GM23338 (cell line): ENCODE results near the gene ASAH2. TPM values are rescaled to one million over a fixed set of nuclear protein-coding genes. Genes with fewer than 3 reads are reported as not detected.
A peak's percentile ranks its signal among the peaks of the same experiment; 100 is the strongest.
"Not testable (repeated sequence)": the region's sequence is repeated elsewhere in the genome, so short reads cannot be mapped to it uniquely, and the experiment has no call there.

Source experiments
- ATAC-seq: fragments of 200-7000 bp; cut with Tn5 transposase; 3 replicates; pipeline ENCODE4 v1.9.1; 2020
- DNase-seq: peaks from one replicate; pipeline ENCODE4 v3.0.0-alpha.2; 2015; ENCODE audit warnings: low spot score
- H2AFZ ChIP-seq: fragments of 200-600 bp; sonication (generic); 2 replicates; pipeline ENCODE4 v1.8.0; 2016; ENCODE audit warnings: antibody characterized with exemption, mild to moderate bottlenecking, moderate library complexity
- H3F3A ChIP-seq: fragments of 200-600 bp; sonication (generic); replicated peaks from 2 replicates; pipeline ENCODE4 v1.8.0; 2017; ENCODE audit warnings: antibody characterized with exemption, mixed run types, low read depth
- H3K27ac ChIP-seq: fragments of 200-600 bp; sonication (generic); 2 replicates; pipeline ENCODE4 v1.6.1; 2016; ENCODE audit warnings: low read depth
- H3K27me3 ChIP-seq: fragments of 200-600 bp; sonication (generic); 2 replicates; pipeline ENCODE4 v1.8.0; 2016; ENCODE audit warnings: mild to moderate bottlenecking, mixed run types, moderate library complexity; ENCODE audit not compliant: insufficient read depth
- H3K36me3 ChIP-seq: fragments of 200-600 bp; sonication (generic); 2 replicates; pipeline ENCODE4 v1.8.0; 2016; ENCODE audit warnings: mild to moderate bottlenecking; ENCODE audit not compliant: insufficient read depth
- H3K4me1 ChIP-seq: fragments of 200-600 bp; sonication (generic); 2 replicates; pipeline ENCODE4 v1.8.0; 2016; ENCODE audit warnings: mild to moderate bottlenecking, moderate library complexity; ENCODE audit not compliant: insufficient read depth
- H3K4me2 ChIP-seq: fragments of 200-600 bp; sonication (generic); 2 replicates; pipeline ENCODE4 v1.7.1; 2017; ENCODE audit warnings: mixed run types
- H3K4me3 ChIP-seq: fragments of 200-600 bp; sonication (generic); 2 replicates; pipeline ENCODE4 v1.6.1; 2016; ENCODE audit warnings: mixed run types
- H3K79me2 ChIP-seq: fragments of 200-600 bp; sonication (generic); replicated peaks from 2 replicates; pipeline ENCODE4 v1.8.0; 2017; ENCODE audit warnings: mild to moderate bottlenecking; ENCODE audit not compliant: insufficient read depth
- H3K9me2 ChIP-seq: fragments of 200-600 bp; sonication (generic); 2 replicates; pipeline ENCODE4 v1.8.0; 2017; ENCODE audit not compliant: insufficient read depth
- H4K20me1 ChIP-seq: fragments of 200-600 bp; sonication (generic); replicated peaks from 2 replicates; pipeline ENCODE4 v1.8.0; 2017; ENCODE audit warnings: mild to moderate bottlenecking; ENCODE audit not compliant: insufficient read depth
- H3K27ac Mint-ChIP-seq: 2 replicates; pipeline ENCODE4 v1.8.0; 2020; ENCODE audit warnings: inconsistent platforms, mild to moderate bottlenecking, moderate library complexity, mixed read lengths
- H3K27me3 Mint-ChIP-seq: 3 replicates; pipeline ENCODE4 v1.8.0; 2022; ENCODE audit warnings: low read depth, mild to moderate bottlenecking, moderate library complexity, mixed read lengths, inconsistent platforms; ENCODE audit not compliant: insufficient read depth, poor library complexity
- H3K36me3 Mint-ChIP-seq: 3 replicates; pipeline ENCODE4 v1.8.0; 2021; ENCODE audit warnings: low read depth, mild to moderate bottlenecking, inconsistent platforms, moderate library complexity, mixed read lengths
- H3K4me1 Mint-ChIP-seq: 3 replicates; pipeline ENCODE4 v1.8.0; 2020; ENCODE audit warnings: mild to moderate bottlenecking, inconsistent platforms, mixed read lengths
- H3K4me3 Mint-ChIP-seq: 3 replicates; pipeline ENCODE4 v1.8.0; 2021; ENCODE audit warnings: moderate library complexity, mild to moderate bottlenecking, inconsistent platforms, mixed read lengths
- H3K9me3 Mint-ChIP-seq: 3 replicates; pipeline ENCODE4 v1.8.0; 2020; ENCODE audit warnings: moderate library complexity, mild to moderate bottlenecking, inconsistent platforms, mixed read lengths
- EZH2 ChIP-seq: fragments of 200-600 bp; sonication (generic); IDR thresholded peaks from one replicate; pipeline ENCODE4 v1.8.0; 2017; ENCODE audit warnings: antibody characterized with exemption, mild to moderate bottlenecking, low read depth; ENCODE audit not compliant: unreplicated experiment
- EZH2phosphoT487 ChIP-seq: fragments of 200-600 bp; sonication (generic); IDR thresholded peaks from one replicate; pipeline ENCODE4 v1.8.1; 2018; ENCODE audit warnings: antibody characterized with exemption; ENCODE audit not compliant: unreplicated experiment
- JUNB ChIP-seq: IDR thresholded peaks from one replicate; pipeline ENCODE4 v1.6.1; 2016; ENCODE audit warnings: antibody characterized with exemption; ENCODE audit not compliant: unreplicated experiment
- NANOG ChIP-seq: IDR thresholded peaks from 2 replicates; pipeline ENCODE4 v1.6.1; 2016; ENCODE audit warnings: antibody characterized with exemption, borderline replicate concordance
- ZNF114 ChIP-seq: fragments of 250-450 bp; sonication (Bioruptor Pico); IDR thresholded peaks from 2 replicates; pipeline ENCODE4 v1.5.0; 2020; ENCODE audit warnings: mild to moderate bottlenecking, moderate library complexity
- ZNF331 ChIP-seq: fragments of 250-450 bp; sonication (Bioruptor Pico); IDR thresholded peaks from 2 replicates; pipeline ENCODE4 v1.5.0; 2020; ENCODE audit warnings: low read depth, mild to moderate bottlenecking, moderate library complexity
- polyA plus RNA-seq: library from polyadenylated mRNA; unstranded; fragments of >200 nt; fragmentation: Nextera tagmentation; extraction: Ambion mirVana; gene quantifications from 2 replicates; pipeline ENCODE4 v1.2.1, GENCODE V29; 2016
- total RNA-seq: library from RNA; depleted of rRNA; stranded (reverse); fragments of >200 nt; shearing (Covaris generic); gene quantifications from 2 replicates; pipeline ENCODE4 v1.2.3, GENCODE V29; 2014
- TF ChIP-seq, protein P1 (sequence below), 2 experiments: fragments of 200-600 bp in 1 of 2; sonication (generic) in 1 of 2; conservative IDR thresholded peaks; 2 replicates each; pipeline versions ENCODE4 v1.5.1 to v1.6.1; 2016 to 2017; ENCODE audit warnings: antibody characterized with exemption in 2 of 2, low read depth in 2 of 2, mild to moderate bottlenecking in 2 of 2, moderate library complexity in 1 of 2

Gene ASAH2
- total and polyA plus RNA-seq, 2 experiments from 2014 or later = 0.17 to 0.92 TPM

DNA sequence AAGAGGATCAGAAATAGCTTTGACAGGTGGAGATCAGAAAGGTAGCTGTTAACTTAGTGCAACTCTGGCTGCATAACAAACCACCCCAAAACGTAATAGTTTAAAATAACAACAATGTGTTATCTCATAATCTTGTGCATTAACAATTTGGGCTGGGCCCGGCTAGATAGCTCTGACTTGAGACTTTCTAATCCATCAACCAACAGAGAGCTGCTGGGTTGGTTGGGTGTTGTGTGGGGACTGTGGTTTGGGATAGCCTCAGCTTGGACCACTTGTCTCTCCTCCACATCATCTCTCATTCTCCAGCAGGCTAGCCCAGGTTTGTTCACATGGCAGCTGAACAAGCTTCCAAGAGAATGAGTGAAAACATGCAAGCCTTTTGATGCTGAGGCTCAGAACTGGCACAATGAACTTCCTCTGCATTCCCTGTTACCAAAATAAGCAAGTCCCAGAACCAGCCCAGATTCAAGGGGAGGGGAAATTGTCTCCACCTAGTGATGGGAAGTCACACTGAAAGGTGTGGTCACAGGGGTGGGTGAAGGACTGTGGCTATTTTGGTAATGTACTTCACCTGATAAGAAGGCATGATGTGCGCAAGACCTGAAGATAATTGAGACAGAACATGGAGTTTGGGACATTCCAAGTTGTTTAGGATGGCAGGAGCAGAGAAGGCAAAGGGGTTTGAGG, 20.4 kb upstream of the ASAH2 start:
- Histone ChIP-seq H3F3A (no peaks in the 10 kb centered on the region), H3K79me2 (no peaks in the 10 kb centered on the region), H3K4me2 (no peak overlapping the region), H3K27ac (no peak overlapping the region), H3K36me3 (no peaks in the 10 kb centered on the region), H3K4me1 (no peaks in the 10 kb centered on the region), H2AFZ (no peak overlapping the region), H4K20me1 (no peaks in the 10 kb centered on the region), H3K27me3 (no peaks in the 10 kb centered on the region), H3K4me3 (no peak overlapping the region), H3K9me2 (no peaks in the 10 kb centered on the region)
- peak; percentile 34; the same call in 2 of the 3 replicates for ATAC-seq
- TF ChIP-seq ZNF114 (CRISPR knock-in tag) (no peak), EZH2phosphoT487 (no peak), ZNF331 (CRISPR knock-in tag) (no peak), EZH2 (no peak), NANOG (no peak), JUNB (no peak)
- TF ChIP-seq, protein P1, sequence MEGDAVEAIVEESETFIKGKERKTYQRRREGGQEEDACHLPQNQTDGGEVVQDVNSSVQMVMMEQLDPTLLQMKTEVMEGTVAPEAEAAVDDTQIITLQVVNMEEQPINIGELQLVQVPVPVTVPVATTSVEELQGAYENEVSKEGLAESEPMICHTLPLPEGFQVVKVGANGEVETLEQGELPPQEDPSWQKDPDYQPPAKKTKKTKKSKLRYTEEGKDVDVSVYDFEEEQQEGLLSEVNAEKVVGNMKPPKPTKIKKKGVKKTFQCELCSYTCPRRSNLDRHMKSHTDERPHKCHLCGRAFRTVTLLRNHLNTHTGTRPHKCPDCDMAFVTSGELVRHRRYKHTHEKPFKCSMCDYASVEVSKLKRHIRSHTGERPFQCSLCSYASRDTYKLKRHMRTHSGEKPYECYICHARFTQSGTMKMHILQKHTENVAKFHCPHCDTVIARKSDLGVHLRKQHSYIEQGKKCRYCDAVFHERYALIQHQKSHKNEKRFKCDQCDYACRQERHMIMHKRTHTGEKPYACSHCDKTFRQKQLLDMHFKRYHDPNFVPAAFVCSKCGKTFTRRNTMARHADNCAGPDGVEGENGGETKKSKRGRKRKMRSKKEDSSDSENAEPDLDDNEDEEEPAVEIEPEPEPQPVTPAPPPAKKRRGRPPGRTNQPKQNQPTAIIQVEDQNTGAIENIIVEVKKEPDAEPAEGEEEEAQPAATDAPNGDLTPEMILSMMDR (conservative IDR thresholded peaks at IDR 0.05; ENCODE audit: low read depth in 2 of 2) = peak; percentile 37 to 53; a peak in 3 of 4 replicates
- Mint-ChIP-seq H3K27ac (no peak overlapping the region), H3K36me3 (no peaks in the 10 kb centered on the region), H3K4me3 (no peak overlapping the region), H3K9me3 (no peaks in the 10 kb centered on the region; the same call in 2 of the 3 replicates), H3K4me1 (no peaks in the 10 kb centered on the region), H3K27me3 (no peaks in the 10 kb centered on the region)
- DNase-seq = peak; percentile 32

DNA sequence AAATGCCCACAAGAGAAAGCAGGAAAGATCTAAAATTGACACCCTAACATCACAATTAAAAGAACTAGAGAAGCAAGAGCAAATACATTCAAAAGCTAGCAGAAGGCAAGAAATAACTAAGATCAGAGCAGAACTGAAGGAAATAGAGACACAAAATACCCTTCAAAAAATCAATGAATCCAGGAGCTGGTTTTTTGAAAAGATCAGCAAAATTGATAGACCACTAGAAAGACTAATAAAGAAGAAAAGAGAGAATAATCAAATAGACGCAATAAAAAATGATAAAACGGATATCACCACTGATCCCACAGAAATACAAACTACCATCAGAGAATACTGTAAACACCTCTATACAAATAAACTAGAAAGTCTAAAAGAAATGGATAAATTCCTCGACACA, 16.6 kb upstream of the ASAH2 start:
- H3K4me3 ChIP-seq, H3K27ac Mint-ChIP-seq, H3K4me2 ChIP-seq, DNase-seq, H3K4me1 ChIP-seq, H3K4me3 Mint-ChIP-seq, H3K36me3 ChIP-seq, H3K9me2 ChIP-seq, ATAC-seq, H3K27me3 Mint-ChIP-seq, H3K36me3 Mint-ChIP-seq, H2AFZ ChIP-seq, H3F3A ChIP-seq, H4K20me1 ChIP-seq, H3K79me2 ChIP-seq, H3K27ac ChIP-seq, H3K27me3 ChIP-seq, H3K4me1 Mint-ChIP-seq: not testable (repeated sequence)
- H3K9me3 Mint-ChIP-seq = peaks cover 10% of the 10 kb centered on the region

DNA sequence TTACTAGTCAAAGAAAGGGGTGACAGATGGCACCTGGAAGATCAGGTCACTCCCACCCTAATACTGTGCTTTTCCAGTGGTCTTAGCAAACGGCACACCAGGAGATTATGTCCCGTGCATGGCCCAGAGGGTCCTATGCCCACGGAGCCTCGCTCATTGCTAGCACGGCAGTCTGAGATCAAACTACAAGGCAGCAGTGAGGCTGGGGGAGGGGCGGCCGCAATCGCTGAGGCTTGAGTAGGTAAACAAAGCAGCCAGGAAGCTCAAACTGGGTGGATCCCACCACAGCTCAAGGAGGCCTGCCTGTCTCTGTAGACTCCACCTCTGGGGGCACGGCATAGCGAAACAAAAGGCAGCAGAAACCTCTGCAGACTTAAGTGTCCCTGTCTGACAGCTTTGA, 11.3 kb upstream of the ASAH2 start:
- not testable (repeated sequence) for H3K27me3 Mint-ChIP-seq, H3K27ac Mint-ChIP-seq, H3K4me1 Mint-ChIP-seq, H3K27ac ChIP-seq, H2AFZ ChIP-seq, H3K79me2 ChIP-seq, H3F3A ChIP-seq, H3K27me3 ChIP-seq, H4K20me1 ChIP-seq, H3K4me1 ChIP-seq, H3K4me2 ChIP-seq, DNase-seq, H3K9me2 ChIP-seq, H3K36me3 ChIP-seq, ATAC-seq, H3K4me3 ChIP-seq, H3K4me3 Mint-ChIP-seq
- Mint-ChIP-seq H3K36me3 (peaks cover 16% of the 10 kb centered on the region; the same call in 2 of the 3 replicates), H3K9me3 (peaks cover 26% of the 10 kb centered on the region)
